ENCODE measurements around the gene ITGA8.

Gene ITGA8

GRCh38 chr10:15531927-15532722 is 187.6 kb downstream of the ITGA8 start:
- intact Hi-C loops (cut with DNase I) = no loop called here
- no peak for DNase-seq

GRCh38 chr10:15528859-15529239 is 190.9 kb downstream of the ITGA8 start:
- DNase-seq = no peak
- intact Hi-C loops (cut with DNase I) = no loop called here

- no peak for DNase-seq
- intact Hi-C loops (cut with DNase I) = no loop called here
Observed at GRCh38 chr10:15526754-15527153, 193.0 kb downstream of the ITGA8 start.

GRCh38 chr10:15521328-15521903 is 198.3 kb downstream of the ITGA8 start:
- intact Hi-C loops (cut with DNase I) = no loop called here
- DNase-seq = no peak

DNA sequence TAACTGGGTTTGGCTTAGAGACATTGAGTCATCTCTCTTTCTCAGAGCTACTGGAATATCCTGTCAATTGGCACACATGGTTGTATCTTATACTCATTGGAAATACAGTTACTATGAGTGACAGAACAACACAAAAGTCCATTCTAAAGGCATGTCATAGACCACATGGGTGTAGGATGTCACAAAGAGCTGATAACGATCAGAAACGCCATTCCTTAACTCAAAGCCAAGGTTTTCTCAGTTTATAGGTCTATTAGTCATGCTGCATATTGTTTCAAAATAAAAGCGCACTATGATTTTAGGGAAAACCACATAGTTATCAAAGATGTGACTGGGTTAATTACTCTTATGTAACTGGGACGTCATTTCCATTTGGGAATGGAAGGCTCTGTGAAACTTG is 201.5 kb downstream of the ITGA8 start:
- DNase-seq = no peak
- intact Hi-C loops (cut with DNase I) = no loop called here

- intact Hi-C loops (cut with DNase I) = no loop called here
- DNase-seq = no peak
Observed at GRCh38 chr10:15516256-15517085, 203.3 kb downstream of the ITGA8 start.

DNA sequence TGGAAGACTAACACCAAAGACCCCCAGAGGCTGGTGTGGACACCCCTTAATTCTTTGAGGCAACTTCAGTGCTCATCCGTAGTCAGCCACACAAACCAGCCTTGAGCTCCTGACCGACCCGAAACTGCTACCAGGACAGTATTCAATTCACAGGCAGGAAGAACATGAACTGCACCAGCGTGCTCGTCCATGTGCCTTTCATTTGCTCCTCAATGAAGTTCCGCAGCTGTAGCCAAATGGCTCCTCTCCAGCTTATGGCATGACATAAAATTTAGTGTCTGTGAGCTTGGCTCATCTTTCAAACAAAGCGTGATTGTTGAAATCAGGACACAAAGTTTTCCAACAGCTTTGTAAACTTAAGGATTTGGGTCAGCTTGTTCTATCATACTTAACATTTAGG is 204.5 kb downstream of the ITGA8 start:
- DNase-seq = peak in 6 of 10 donors; percentile 14 to 87 (median 48)
- intact Hi-C loops (cut with DNase I) = no loop called here

GRCh38 chr10:15510963-15511362 is 208.8 kb downstream of the ITGA8 start:
- DNase-seq = no peak
- intact Hi-C loops (cut with DNase I) = no loop called here

DNA sequence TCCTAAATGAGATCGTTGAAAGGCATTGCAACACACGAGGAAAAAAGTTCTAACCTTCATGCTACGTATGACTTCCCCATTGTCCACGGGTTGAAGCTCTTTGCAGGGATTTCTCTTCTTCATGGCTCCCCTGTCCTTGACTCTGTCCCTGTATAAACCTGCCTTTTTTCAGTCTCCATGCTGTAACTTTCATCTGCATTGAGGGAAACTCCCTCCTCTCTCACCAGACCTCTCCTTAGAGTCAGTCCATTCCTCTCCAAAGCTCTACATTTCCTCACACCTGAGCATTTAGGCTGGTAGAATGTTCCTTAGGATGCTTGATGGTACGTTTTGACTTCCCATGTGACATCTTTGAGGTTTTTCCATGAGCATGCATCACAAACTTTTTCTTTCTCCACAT is 214.4 kb downstream of the ITGA8 start:
- intact Hi-C loops (cut with DNase I) = no loop called here
- DNase-seq = no peak

GRCh38 chr10:15504101-15504840 is 215.5 kb downstream of the ITGA8 start:
- intact Hi-C loops (cut with DNase I) = no loop called here
- no peak for DNase-seq

DNA sequence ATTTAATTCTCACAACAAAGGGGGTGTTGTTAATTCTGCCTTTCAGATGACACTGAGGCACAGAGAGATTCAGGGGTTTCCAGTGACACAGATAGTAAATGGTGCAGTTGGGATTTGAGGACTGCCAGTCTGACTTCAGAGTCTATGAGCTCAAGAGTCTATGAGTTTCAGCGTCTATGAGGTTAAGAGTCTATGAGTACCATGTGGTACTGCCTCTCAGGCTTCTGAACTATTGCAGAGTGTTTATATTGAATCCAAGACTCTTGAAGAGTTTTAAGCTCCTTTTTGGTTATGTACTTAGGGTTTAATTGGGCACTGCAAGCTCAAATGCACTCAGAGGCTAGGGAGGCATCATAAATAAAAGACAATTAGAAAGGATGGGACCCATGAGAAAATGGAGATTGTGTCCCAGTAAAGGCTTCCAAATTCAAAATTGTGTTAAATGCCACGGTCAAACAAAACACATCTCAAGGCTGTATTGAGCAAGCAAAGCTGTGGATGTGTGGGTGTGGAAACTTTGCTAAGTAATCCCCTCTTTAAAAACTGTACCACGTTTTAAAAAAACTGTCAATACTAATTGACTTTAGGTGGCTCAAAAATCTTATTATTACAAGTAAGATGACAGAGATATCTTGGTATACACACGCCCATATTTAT is 224.7 kb downstream of the ITGA8 start:
- intact Hi-C loops (cut with DNase I) = no loop called here
- DNase-seq = no peak

GRCh38 chr10:15491856-15492642 is 227.7 kb downstream of the ITGA8 start:
- DNase-seq = no peak

DNA sequence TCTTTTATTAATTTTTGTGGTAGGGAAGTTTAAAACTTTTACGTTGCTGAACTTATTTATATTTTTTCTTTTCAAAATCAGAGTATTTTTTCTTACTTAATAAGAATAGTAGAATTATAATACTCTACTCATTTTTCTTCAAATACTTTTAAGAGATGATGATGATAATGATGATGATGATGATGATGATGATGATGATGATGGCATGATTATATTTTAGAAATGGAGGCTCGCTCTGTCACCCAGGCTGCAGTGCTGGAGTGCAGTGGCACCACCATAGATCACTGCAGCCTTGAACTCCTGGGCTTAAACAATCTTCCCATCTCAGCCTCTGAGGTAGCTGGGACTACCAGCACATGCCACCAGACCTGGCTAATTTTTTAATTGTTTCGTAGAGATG is 230.3 kb downstream of the ITGA8 start:
- no peak for DNase-seq
- intact Hi-C loops (cut with DNase I) = no loop called here

More at GRCh38 chr10:15491856-15492642, 227.7 kb downstream of the ITGA8 start:
- intact Hi-C loops (cut with DNase I) = no loop called here

GRCh38 chr10:15487376-15487775 is 232.3 kb downstream of the ITGA8 start:
- intact Hi-C loops (cut with DNase I) = no loop called here
- DNase-seq = no peak

GRCh38 chr10:15486404-15486803 is 233.3 kb downstream of the ITGA8 start:
- intact Hi-C loops (cut with DNase I) = no loop called here

DNA sequence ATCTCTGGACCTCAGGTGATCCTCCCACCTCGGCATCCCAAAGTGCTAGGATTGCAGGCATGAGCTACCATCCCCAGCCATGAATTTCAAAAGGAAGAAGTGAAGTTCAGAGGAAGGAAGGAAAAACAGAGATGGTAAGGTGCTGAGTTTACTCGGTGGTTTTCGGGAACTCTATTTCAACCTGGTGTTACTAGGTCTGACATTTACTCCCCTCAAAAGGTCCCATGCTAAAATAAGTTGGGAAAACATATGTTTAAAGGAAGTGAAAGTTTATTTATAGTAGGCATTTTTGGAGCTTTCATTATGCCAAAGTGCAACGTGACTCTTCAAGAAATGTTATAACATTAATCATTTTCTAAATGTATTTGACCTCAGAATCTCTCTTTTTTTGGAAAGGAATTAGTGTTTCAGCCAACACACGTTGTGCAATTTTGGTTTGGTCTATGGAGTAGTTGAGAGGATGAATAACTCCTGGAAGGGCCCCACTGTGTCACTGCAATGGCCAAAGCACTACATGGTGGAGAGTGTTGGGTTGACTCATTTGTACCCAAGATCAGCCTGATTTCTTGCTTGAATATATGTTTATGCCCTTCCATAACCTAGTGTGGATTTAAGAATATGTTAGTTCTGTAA is 233.9 kb downstream of the ITGA8 start:
- DNase-seq = no peak

More at GRCh38 chr10:15486404-15486803, 233.3 kb downstream of the ITGA8 start:
- no peak for DNase-seq

DNA sequence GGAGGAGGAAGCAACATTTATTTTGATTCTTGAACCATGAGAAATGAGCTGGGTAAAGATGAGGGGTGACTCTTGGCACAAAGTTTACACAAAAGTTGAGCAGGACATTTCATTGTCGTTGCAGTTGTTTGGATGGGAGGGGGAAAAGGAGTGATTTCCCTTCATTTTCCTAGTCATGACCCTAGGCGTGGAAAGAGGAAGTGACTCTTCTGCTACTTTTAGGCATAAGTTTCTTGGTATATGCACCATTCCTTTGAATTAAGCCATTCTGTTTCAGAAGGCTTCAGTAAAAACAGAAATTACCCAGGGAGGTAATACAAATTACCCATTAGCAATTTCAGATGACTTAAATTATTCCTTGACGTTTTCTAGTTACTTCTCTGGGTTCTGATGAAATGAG is 234.7 kb downstream of the ITGA8 start:
- intact Hi-C loops (cut with DNase I) = no loop called here

More for the DNA sequence above, 233.9 kb downstream of the ITGA8 start:
- intact Hi-C loops (cut with DNase I) = no loop called here

DNA sequence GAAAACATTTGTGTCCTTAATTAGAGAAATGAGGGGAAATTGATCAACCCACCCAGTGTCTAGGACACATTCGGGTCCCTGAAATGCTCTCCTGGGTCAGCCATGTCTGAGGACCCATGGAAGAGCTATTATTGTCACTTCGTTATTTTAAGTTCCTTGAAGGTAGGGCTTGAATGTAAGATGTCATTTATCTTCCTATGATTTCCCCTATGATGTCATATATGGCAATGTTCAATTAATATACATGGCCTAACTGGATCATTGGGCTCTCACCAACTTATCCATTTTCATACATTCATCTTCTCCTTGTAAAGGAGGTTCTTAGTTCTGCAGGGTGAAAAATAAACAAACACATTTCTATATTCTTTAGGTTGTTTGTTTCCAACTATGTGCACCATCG is 235.6 kb downstream of the ITGA8 start:
- intact Hi-C loops (cut with DNase I) = no loop called here
- DNase-seq = no peak

More for the DNA sequence above, 234.7 kb downstream of the ITGA8 start:
- no peak for DNase-seq

Measured in posterior cingulate gyrus (tissue), 11 donors.